Activated CD8-positive, alpha-beta T cell treated with anti-CD3 and anti-CD28 coated beads for 36 hours (primary cell): ENCODE data around the gene HHATL. TPM values are rescaled to one million over a fixed set of nuclear protein-coding genes. Genes with fewer than 3 reads are reported as not detected.
A peak's percentile ranks its signal among the peaks of the same experiment; 100 is the strongest.

ENCODE experiments used
- ATAC-seq: fragments of 200-7000 bp; cut with Tn5 transposase; one replicate; pipeline ENCODE4 v1.10.0; 2021; ENCODE audit warnings: mild to moderate bottlenecking, moderate library complexity
- CTCF ChIA-PET: fragments of 350-600 bp; sonication (Branson Sonifier 250); formaldehyde crosslinking; loops from one replicate; lab custom pipeline; 2021; ENCODE audit warnings: antibody characterized with exemption; lab: Charles Lee
- POLR2A ChIA-PET: fragments of 350-600 bp; sonication (Branson Sonifier 250); formaldehyde crosslinking; loops from one replicate; lab custom pipeline; 2021; ENCODE audit warnings: antibody characterized with exemption; lab: Charles Lee
- DNase-seq: peaks from one replicate; pipeline ENCODE4 v3.0.0-alpha.2; 2020
- H3K27ac Mint-ChIP-seq: one replicate; pipeline ENCODE4 v1.8.0; 2021; ENCODE audit warnings: mild to moderate bottlenecking, mixed read lengths
- H3K27me3 Mint-ChIP-seq: one replicate; pipeline ENCODE4 v1.8.0; 2021; ENCODE audit warnings: mixed read lengths
- H3K36me3 Mint-ChIP-seq: one replicate; pipeline ENCODE4 v1.8.0; 2021; ENCODE audit warnings: low read depth, mixed read lengths
- H3K4me1 Mint-ChIP-seq: one replicate; pipeline ENCODE4 v1.8.0; 2021; ENCODE audit warnings: low read depth, mixed read lengths
- H3K4me3 Mint-ChIP-seq: one replicate; pipeline ENCODE4 v1.8.0; 2021; ENCODE audit warnings: mild to moderate bottlenecking, moderate library complexity, mixed read lengths
- H3K9me3 Mint-ChIP-seq: one replicate; pipeline ENCODE4 v1.8.0; 2021; ENCODE audit warnings: mixed read lengths
- CTCF ChIP-seq: fragments of 200-600 bp; IDR thresholded peaks from one replicate; pipeline ENCODE4 v1.8.0; 2022; ENCODE audit warnings: antibody characterized with exemption, mild to moderate bottlenecking
- intact Hi-C: fragments of 100-400 bp; cut with micrococcal nuclease; formaldehyde crosslinking; loops from one replicate; pipeline ENCODE4 v1.10.0; 2022
- total RNA-seq, 2 experiments: library from RNA; stranded (reverse); gene quantifications; one replicate each; pipeline ENCODE4 v1.2.3, GENCODE V29; 2021

The HHATL gene
- total RNA-seq, 2 experiments from 2014 or later = not detected

GRCh38 chr3:42652611-42653302 is 49.8 kb downstream of the HHATL start:
- DNase-seq (no peak), ATAC-seq (no peak)
- intact Hi-C loops = no loop called here
- peaks cover 5% of the 10 kb centered on the region for H3K27me3 Mint-ChIP-seq
- POLR2A ChIA-PET = interaction anchor here (1.0 to 2.3 kb wide), 2 partner anchors 10 to 52 kb away, joined by 3 to 6 read pairs; partner anchors contain the start of gene NKTR
- H3K4me1 Mint-ChIP-seq = peaks cover 6% of the 10 kb centered on the region
- CTCF ChIA-PET = interaction anchor here (0.7 to 1.5 kb wide), 3 partner anchors 11 to 127 kb away, joined by 3 to 4 read pairs (median 3); no protein-coding TSS in a partner anchor
- no peak for TF ChIP-seq CTCF
- peak overlapping the region; percentile 71 for H3K4me3 Mint-ChIP-seq
- no peaks in the 10 kb centered on the region for H3K36me3 Mint-ChIP-seq
- no peaks in the 10 kb centered on the region for H3K9me3 Mint-ChIP-seq
- no peak overlapping the region for H3K27ac Mint-ChIP-seq

- no peak for DNase-seq
- ChIA-PET POLR2A (interaction anchor here (1.0 to 2.3 kb wide), 2 partner anchors 10 to 51 kb away, joined by 3 to 6 read pairs; partner anchors contain the start of gene NKTR), CTCF (interaction anchor here (1.1 to 1.5 kb wide), 2 partner anchors 10 to 97 kb away, joined by 3 to 4 read pairs; no protein-coding TSS in a partner anchor)
- intact Hi-C loops = no loop called here
- TF ChIP-seq CTCF = no peak
- Mint-ChIP-seq H3K9me3 (no peaks in the 10 kb centered on the region), H3K4me3 (no peak overlapping the region), H3K27me3 (peaks cover 5% of the 10 kb centered on the region), H3K27ac (no peak overlapping the region), H3K36me3 (peaks cover 1% of the 10 kb centered on the region), H3K4me1 (peaks cover 6% of the 10 kb centered on the region)
- no peak for ATAC-seq
Measured at GRCh38 chr3:42652251-42652610, 50.4 kb downstream of the HHATL start.

GRCh38 chr3:42651248-42652091 is 51.1 kb downstream of the HHATL start:
- no peak for ATAC-seq
- no peak overlapping the region for H3K27ac Mint-ChIP-seq

GRCh38 chr3:42649783-42650182 is 52.8 kb downstream of the HHATL start:
- ChIA-PET POLR2A (no interaction called here), CTCF (no interaction called here)
- no peak for DNase-seq
- peaks cover 5% of the 10 kb centered on the region for H3K27me3 Mint-ChIP-seq
- ATAC-seq = no peak
- H3K27ac Mint-ChIP-seq = no peak overlapping the region
- no peaks in the 10 kb centered on the region for H3K9me3 Mint-ChIP-seq
- no peak overlapping the region for H3K4me3 Mint-ChIP-seq
- no peak for TF ChIP-seq CTCF
- intact Hi-C loops = no loop called here
- H3K36me3 Mint-ChIP-seq = peaks cover 12% of the 10 kb centered on the region
- peaks cover 9% of the 10 kb centered on the region for H3K4me1 Mint-ChIP-seq

More at GRCh38 chr3:42651248-42652091, 51.1 kb downstream of the HHATL start:
- Mint-ChIP-seq H3K4me3 (no peak overlapping the region), H3K4me1 (peaks cover 9% of the 10 kb centered on the region), H3K9me3 (no peaks in the 10 kb centered on the region), H3K27me3 (peaks cover 5% of the 10 kb centered on the region), H3K36me3 (peaks cover 7% of the 10 kb centered on the region)
- no peak for DNase-seq
- CTCF ChIA-PET = interaction anchor here (1.5 kb wide), 1 partner anchor 98 kb away, joined by 4 read pairs; no protein-coding TSS in a partner anchor
- POLR2A ChIA-PET = interaction anchor here (0.9 to 2.3 kb wide), 3 partner anchors 9 to 50 kb away, joined by 3 to 6 read pairs (median 3); partner anchors contain the start of gene NKTR
- no peak for TF ChIP-seq CTCF
- intact Hi-C loops = no loop called here
